HepG2 (cell line): ENCODE results near the gene CALN1. TPM values are rescaled to one million over a fixed set of nuclear protein-coding genes. Genes with fewer than 3 reads are reported as not detected.

Source experiments
- ATAC-seq: fragments of 200-7000 bp; cut with Tn5 transposase; 3 replicates; pipeline ENCODE4 v1.9.1; 2020; ENCODE audit warnings: mild to moderate bottlenecking, moderate library complexity
- BruUV-seq: library from RNA; stranded (reverse); fragments of 400-500 nt; replicated peaks from 2 replicates; lab custom pipeline; 2021; lab: Mats Ljungman, UMichigan
- CTCF ChIA-PET: fragments of 300-600 bp; formaldehyde crosslinking; extraction: SDS; loops from one replicate; lab custom pipeline; 2021; ENCODE audit warnings: low total read pairs, inconsistent platforms, low intra/inter-chr PET ratio; lab: Yijun Ruan, JAX
- POLR2A ChIA-PET: fragments of 350-600 bp; sonication (Branson Sonifier 250); formaldehyde crosslinking; loops from one replicate; lab custom pipeline; 2020; ENCODE audit warnings: antibody characterized with exemption, inconsistent platforms; lab: Yijun Ruan, JAX
- DNase-seq: peaks from one replicate; pipeline ENCODE4 v3.0.0-alpha.2; 2015; ENCODE audit warnings: low spot score
- FAIRE-seq: peaks from 3 replicates; lab custom pipeline; 2011; peaks lifted over from hg19 to GRCh38; lab: Jason Lieb, UNC
- H2AFZ ChIP-seq: one replicate; pipeline ENCODE4 v1.6.1; 2011; ENCODE audit warnings: low read length, inconsistent platforms
- H3K27ac ChIP-seq: fragments of 300-600 bp; 3 replicates; pipeline ENCODE4 v1.8.0; 2011; ENCODE audit warnings: mixed run types, mild to moderate bottlenecking, mixed read lengths, low read length, inconsistent platforms; ENCODE audit not compliant: insufficient read depth; ENCODE audit errors: extremely low read length
- H3K27me3 ChIP-seq, 2 experiments: fragments of 200-600 bp in 1 of 2; 2 replicates in 1 of 2; 3 replicates in 1 of 2; pipeline versions ENCODE4 v1.6.0 to v1.8.0; 2011; ENCODE audit warnings: low read length in 2 of 2, mild to moderate bottlenecking in 2 of 2, moderate library complexity in 2 of 2, inconsistent platforms in 1 of 2; ENCODE audit not compliant: insufficient read depth in 2 of 2, control insufficient read depth in 1 of 2
- H3K36me3 ChIP-seq, 2 experiments: fragments of 200-600 bp in 1 of 2; replicated peaks in 1 of 2; 2 replicates in 1 of 2; 3 replicates in 1 of 2; pipeline versions ENCODE4 v1.5.1 to v1.8.0; 2011; ENCODE audit warnings: low read length in 2 of 2, inconsistent platforms in 1 of 2; ENCODE audit not compliant: insufficient read depth in 2 of 2, control insufficient read depth in 1 of 2
- H3K4me1 ChIP-seq: 2 replicates; pipeline ENCODE4 v1.5.1; 2012; ENCODE audit warnings: low read length, inconsistent platforms; ENCODE audit not compliant: insufficient read depth
- H3K4me2 ChIP-seq: 2 replicates; pipeline ENCODE4 v1.6.0; 2011; ENCODE audit warnings: low read depth, low read length, inconsistent platforms
- H3K4me3 ChIP-seq, 3 experiments: fragments of 200-600 bp in 1 of 3; sonication (generic), shearing (Covaris generic) in 1 of 3; replicated peaks in 1 of 3; 2 replicates each; pipeline ENCODE4 v1.5.1; 2011 to 2016; ENCODE audit warnings: low read length in 3 of 3, inconsistent platforms in 2 of 3, low read depth in 2 of 3, mild to moderate bottlenecking in 2 of 3, control low read depth in 1 of 3, mixed read lengths in 1 of 3; ENCODE audit not compliant: insufficient read depth in 1 of 3
- H3K79me2 ChIP-seq: one replicate; pipeline ENCODE4 v1.6.1; 2011; ENCODE audit warnings: low read length, inconsistent platforms; ENCODE audit not compliant: insufficient read depth
- H3K9ac ChIP-seq: 2 replicates; pipeline ENCODE4 v1.6.0; 2011; ENCODE audit warnings: mild to moderate bottlenecking, low read depth, low read length, inconsistent platforms; ENCODE audit not compliant: insufficient read depth
- H3K9me3 ChIP-seq: 2 replicates; pipeline ENCODE4 v1.5.1; 2012; ENCODE audit warnings: mild to moderate bottlenecking, low read length
- H4K20me1 ChIP-seq: 2 replicates; pipeline ENCODE4 v1.6.0; 2011; ENCODE audit warnings: inconsistent platforms, mild to moderate bottlenecking, low read length, moderate library complexity; ENCODE audit not compliant: insufficient read depth
- JARID2 ChIP-seq: sonication (generic); formaldehyde crosslinking; IDR thresholded peaks from 2 replicates; pipeline ENCODE4 v1.8.1; 2023; ENCODE audit warnings: missing genetic modification reagents, inconsistent platforms; ENCODE audit not compliant: insufficient replicate concordance
- JDP2 ChIP-seq: sonication (generic); formaldehyde crosslinking; IDR thresholded peaks from 2 replicates; pipeline ENCODE4 v1.8.1; 2022; ENCODE audit warnings: missing genetic modification reagents, borderline replicate concordance
- ONECUT2 ChIP-seq: sonication (generic); formaldehyde crosslinking; IDR thresholded peaks from 2 replicates; pipeline ENCODE4 v1.4.0; 2020; ENCODE audit warnings: missing genetic modification reagents
- ZC3H4 ChIP-seq: sonication (generic); formaldehyde crosslinking; IDR thresholded peaks from 2 replicates; pipeline ENCODE4 v1.4.0; 2020; ENCODE audit warnings: missing genetic modification reagents, borderline replicate concordance
- ZMYM2 ChIP-seq: sonication (generic); formaldehyde crosslinking; IDR thresholded peaks from 2 replicates; pipeline ENCODE4 v1.8.0; 2022; ENCODE audit warnings: mild to moderate bottlenecking, missing genetic modification reagents
- ZNF260 ChIP-seq: sonication (generic); formaldehyde crosslinking; IDR thresholded peaks from 2 replicates; pipeline ENCODE4 v1.4.0; 2020; ENCODE audit warnings: missing genetic modification reagents, low read depth, mild to moderate bottlenecking, borderline replicate concordance
- ZNF441 ChIP-seq: sonication (generic); formaldehyde crosslinking; IDR thresholded peaks from 2 replicates; pipeline ENCODE4 v1.7.0; 2021; ENCODE audit warnings: missing genetic modification reagents, borderline replicate concordance
- ZNF547 ChIP-seq: sonication (generic); formaldehyde crosslinking; IDR thresholded peaks from 2 replicates; pipeline ENCODE4 v1.5.1; 2020; ENCODE audit warnings: mild to moderate bottlenecking, missing genetic modification reagents
- ZNF782 ChIP-seq: sonication (generic); formaldehyde crosslinking; IDR thresholded peaks from 2 replicates; pipeline ENCODE4 v1.4.0; 2020; ENCODE audit warnings: missing genetic modification reagents, mild to moderate bottlenecking, borderline replicate concordance
- ZSCAN21 ChIP-seq: sonication (generic); formaldehyde crosslinking; IDR thresholded peaks from 2 replicates; pipeline ENCODE4 v1.8.0; 2022; ENCODE audit warnings: mild to moderate bottlenecking, missing genetic modification reagents, moderate library complexity, borderline replicate concordance
- WGBS: methylation state at CpG from one replicate; pipeline ENCODE4 v1.1.6; 2017; ENCODE audit warnings: low lambda C conversion rate; 5-methylcytosine and 5-hydroxymethylcytosine counted together
- in situ Hi-C: cut with HindIII; loops from 2 replicates; pipeline ENCODE4 v1.10.0; 2017; ENCODE audit warnings: low pct_unique_long_range_greater_than_20kb; ENCODE audit not compliant: extremely low pct_ligation_motif_present
- intact Hi-C: fragments of 100-400 bp; cut with micrococcal nuclease; formaldehyde crosslinking; loops from one replicate; pipeline ENCODE4 v1.10.0; 2022; ENCODE audit not compliant: unreplicated experiment
- polyA plus RNA-seq, 8 experiments: library from polyadenylated mRNA; depleted of rRNA in 3 of 8; stranded (reverse) in 7 of 8; unstranded in 1 of 8; fragments of >200 nt; fragmentation: Illumina TruSeq in 4 of 8; extraction: Trizol in 4 of 8; gene quantifications; 2 replicates each; pipeline versions ENCODE4 v1.2.1 to v1.2.3, GENCODE V29; 2011 to 2016; ENCODE audit warnings: low read depth in 4 of 8, missing spikeins in 1 of 8, mixed read lengths in 1 of 8; ENCODE audit not compliant: insufficient read depth in 1 of 8
- total RNA-seq, 5 experiments: library from RNA; depleted of rRNA; stranded (reverse); fragments of >200 nt; fragmentation: Illumina TruSeq; extraction: Trizol; gene quantifications; 2 replicates each; pipeline ENCODE4 v1.2.3, GENCODE V29; 2016; ENCODE audit warnings: low read depth in 1 of 5
- TF ChIP-seq, protein P1 (sequence below): IDR thresholded peaks from 2 replicates; pipeline ENCODE4 v1.6.1; 2016; ENCODE audit warnings: low read depth, control low read depth
- TF ChIP-seq, protein P2 (sequence below): sonication (generic); formaldehyde crosslinking; IDR thresholded peaks from 2 replicates; pipeline ENCODE4 v1.8.0; 2022; ENCODE audit warnings: mild to moderate bottlenecking, missing genetic modification reagents
- TF ChIP-seq, protein P3 (sequence below): sonication (generic); formaldehyde crosslinking; IDR thresholded peaks from 2 replicates; pipeline ENCODE4 v1.5.0; 2020; ENCODE audit warnings: missing genetic modification reagents, mild to moderate bottlenecking, borderline replicate concordance
- TF ChIP-seq, protein P4 (sequence below): sonication (generic); formaldehyde crosslinking; IDR thresholded peaks from 2 replicates; pipeline ENCODE4 v1.9.0; 2021; ENCODE audit warnings: missing genetic modification reagents, mild to moderate bottlenecking, borderline replicate concordance
- TF ChIP-seq, protein P5 (sequence below): sonication (generic); formaldehyde crosslinking; IDR thresholded peaks from 2 replicates; pipeline ENCODE4 v1.4.0; 2020; ENCODE audit warnings: missing genetic modification reagents, borderline replicate concordance

CALN1 gene
- total and polyA plus RNA-seq, 2 of the 13 experiments (the other 11 are each of a cell fraction or from before 2014, with no cell fraction given): not detected

DNA sequence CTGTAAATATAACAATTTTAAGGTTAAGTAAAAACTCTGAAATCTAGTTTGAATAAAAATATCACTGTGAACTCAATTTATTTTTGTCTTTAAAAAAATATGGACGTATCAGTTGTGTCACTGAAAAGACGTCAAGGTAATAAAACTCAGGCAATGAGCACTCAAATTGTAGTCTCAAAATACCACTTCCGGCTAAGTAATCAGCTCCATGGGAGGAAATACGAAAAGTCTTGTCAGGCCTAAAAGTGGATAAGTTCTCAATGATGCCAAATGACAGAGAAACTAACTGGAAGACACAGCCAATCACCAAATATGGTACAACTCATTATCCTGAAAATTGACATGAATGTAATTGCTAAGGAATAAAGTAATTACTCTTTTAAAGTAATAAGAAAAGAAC is 719 bp downstream of the CALN1 start:
- Histone ChIP-seq H2AFZ (no peak overlapping the region), H3K27me3 (peaks cover 0 to 5% of the 10 kb centered on the region in 2 experiments; a peak in 1 of 5 replicates), H4K20me1 (no peaks in the 10 kb centered on the region), H3K79me2 (no peaks in the 10 kb centered on the region), H3K4me3 (no peak overlapping the region), H3K27ac (no peak overlapping the region), H3K4me2 (no peak overlapping the region), H3K9me3 (no peaks in the 10 kb centered on the region), H3K36me3 (no peaks in the 10 kb centered on the region), H3K4me1 (no peaks in the 10 kb centered on the region), H3K9ac (no peak overlapping the region)
- in situ Hi-C loops (no loop called here), intact Hi-C loops (no loop called here)
- DNase-seq (no peak), FAIRE-seq (no peak), ATAC-seq (no peak)
- BruUV-seq: no TSS peak
- 18% methylated on average over 4 of the region's 4 CpGs for WGBS
- ChIA-PET POLR2A (no interaction called here), CTCF (no interaction called here)
- TF ChIP-seq, protein P1, sequence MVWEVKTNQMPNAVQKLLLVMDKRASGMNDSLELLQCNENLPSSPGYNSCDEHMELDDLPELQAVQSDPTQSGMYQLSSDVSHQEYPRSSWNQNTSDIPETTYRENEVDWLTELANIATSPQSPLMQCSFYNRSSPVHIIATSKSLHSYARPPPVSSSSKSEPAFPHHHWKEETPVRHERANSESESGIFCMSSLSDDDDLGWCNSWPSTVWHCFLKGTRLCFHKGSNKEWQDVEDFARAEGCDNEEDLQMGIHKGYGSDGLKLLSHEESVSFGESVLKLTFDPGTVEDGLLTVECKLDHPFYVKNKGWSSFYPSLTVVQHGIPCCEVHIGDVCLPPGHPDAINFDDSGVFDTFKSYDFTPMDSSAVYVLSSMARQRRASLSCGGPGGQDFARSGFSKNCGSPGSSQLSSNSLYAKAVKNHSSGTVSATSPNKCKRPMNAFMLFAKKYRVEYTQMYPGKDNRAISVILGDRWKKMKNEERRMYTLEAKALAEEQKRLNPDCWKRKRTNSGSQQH (CRISPR knock-in tag): no peak
- TF ChIP-seq ZNF441 (CRISPR knock-in tag): no peak
- no peak for TF ChIP-seq JDP2 (CRISPR knock-in tag)
- no peak for TF ChIP-seq ZNF260 (CRISPR knock-in tag)
- TF ChIP-seq, protein P2, sequence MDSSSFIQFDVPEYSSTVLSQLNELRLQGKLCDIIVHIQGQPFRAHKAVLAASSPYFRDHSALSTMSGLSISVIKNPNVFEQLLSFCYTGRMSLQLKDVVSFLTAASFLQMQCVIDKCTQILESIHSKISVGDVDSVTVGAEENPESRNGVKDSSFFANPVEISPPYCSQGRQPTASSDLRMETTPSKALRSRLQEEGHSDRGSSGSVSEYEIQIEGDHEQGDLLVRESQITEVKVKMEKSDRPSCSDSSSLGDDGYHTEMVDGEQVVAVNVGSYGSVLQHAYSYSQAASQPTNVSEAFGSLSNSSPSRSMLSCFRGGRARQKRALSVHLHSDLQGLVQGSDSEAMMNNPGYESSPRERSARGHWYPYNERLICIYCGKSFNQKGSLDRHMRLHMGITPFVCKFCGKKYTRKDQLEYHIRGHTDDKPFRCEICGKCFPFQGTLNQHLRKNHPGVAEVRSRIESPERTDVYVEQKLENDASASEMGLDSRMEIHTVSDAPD: no peak
- TF ChIP-seq, protein P3, sequence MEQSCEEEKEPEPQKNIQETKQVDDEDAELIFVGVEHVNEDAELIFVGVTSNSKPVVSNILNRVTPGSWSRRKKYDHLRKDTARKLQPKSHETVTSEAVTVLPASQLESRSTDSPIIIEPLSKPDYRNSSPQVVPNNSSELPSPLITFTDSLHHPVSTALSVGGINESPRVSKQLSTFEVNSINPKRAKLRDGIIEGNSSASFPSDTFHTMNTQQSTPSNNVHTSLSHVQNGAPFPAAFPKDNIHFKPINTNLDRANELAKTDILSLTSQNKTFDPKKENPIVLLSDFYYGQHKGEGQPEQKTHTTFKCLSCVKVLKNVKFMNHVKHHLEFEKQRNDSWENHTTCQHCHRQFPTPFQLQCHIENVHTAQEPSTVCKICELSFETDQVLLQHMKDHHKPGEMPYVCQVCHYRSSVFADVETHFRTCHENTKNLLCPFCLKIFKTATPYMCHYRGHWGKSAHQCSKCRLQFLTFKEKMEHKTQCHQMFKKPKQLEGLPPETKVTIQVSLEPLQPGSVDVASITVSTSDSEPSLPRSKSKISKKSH (CRISPR knock-in tag): no peak
- no peak for TF ChIP-seq ZC3H4 (CRISPR knock-in tag)
- TF ChIP-seq ZNF547 (CRISPR knock-in tag): no peak
- no peak for TF ChIP-seq ZMYM2 (CRISPR knock-in tag)
- no peak for TF ChIP-seq ZSCAN21
- TF ChIP-seq JARID2 (CRISPR knock-in tag): no peak
- no peak for TF ChIP-seq ZNF782
- TF ChIP-seq, protein P4, sequence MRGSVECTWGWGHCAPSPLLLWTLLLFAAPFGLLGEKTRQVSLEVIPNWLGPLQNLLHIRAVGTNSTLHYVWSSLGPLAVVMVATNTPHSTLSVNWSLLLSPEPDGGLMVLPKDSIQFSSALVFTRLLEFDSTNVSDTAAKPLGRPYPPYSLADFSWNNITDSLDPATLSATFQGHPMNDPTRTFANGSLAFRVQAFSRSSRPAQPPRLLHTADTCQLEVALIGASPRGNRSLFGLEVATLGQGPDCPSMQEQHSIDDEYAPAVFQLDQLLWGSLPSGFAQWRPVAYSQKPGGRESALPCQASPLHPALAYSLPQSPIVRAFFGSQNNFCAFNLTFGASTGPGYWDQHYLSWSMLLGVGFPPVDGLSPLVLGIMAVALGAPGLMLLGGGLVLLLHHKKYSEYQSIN (CRISPR knock-in tag): no peak
- no peak for TF ChIP-seq ONECUT2
- TF ChIP-seq, protein P5, sequence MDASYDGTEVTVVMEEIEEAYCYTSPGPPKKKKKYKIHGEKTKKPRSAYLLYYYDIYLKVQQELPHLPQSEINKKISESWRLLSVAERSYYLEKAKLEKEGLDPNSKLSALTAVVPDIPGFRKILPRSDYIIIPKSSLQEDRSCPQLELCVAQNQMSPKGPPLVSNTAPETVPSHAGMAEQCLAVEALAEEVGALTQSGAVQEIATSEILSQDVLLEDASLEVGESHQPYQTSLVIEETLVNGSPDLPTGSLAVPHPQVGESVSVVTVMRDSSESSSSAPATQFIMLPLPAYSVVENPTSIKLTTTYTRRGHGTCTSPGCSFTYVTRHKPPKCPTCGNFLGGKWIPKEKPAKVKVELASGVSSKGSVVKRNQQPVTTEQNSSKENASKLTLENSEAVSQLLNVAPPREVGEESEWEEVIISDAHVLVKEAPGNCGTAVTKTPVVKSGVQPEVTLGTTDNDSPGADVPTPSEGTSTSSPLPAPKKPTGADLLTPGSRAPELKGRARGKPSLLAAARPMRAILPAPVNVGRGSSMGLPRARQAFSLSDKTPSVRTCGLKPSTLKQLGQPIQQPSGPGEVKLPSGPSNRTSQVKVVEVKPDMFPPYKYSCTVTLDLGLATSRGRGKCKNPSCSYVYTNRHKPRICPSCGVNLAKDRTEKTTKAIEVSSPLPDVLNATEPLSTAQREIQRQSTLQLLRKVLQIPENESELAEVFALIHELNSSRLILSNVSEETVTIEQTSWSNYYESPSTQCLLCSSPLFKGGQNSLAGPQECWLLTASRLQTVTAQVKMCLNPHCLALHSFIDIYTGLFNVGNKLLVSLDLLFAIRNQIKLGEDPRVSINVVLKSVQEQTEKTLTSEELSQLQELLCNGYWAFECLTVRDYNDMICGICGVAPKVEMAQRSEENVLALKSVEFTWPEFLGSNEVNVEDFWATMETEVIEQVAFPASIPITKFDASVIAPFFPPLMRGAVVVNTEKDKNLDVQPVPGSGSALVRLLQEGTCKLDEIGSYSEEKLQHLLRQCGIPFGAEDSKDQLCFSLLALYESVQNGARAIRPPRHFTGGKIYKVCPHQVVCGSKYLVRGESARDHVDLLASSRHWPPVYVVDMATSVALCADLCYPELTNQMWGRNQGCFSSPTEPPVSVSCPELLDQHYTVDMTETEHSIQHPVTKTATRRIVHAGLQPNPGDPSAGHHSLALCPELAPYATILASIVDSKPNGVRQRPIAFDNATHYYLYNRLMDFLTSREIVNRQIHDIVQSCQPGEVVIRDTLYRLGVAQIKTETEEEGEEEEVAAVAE: no peak
